GM12891 (cell line): ENCODE results near the gene SAMD4B.

Experiments
- POLR2A ChIP-seq: IDR thresholded peaks from 2 replicates; pipeline ENCODE4 v1.6.1; 2011; ENCODE audit warnings: low read depth, low read length, control low read depth
- POLR2AphosphoS5 ChIP-seq: IDR thresholded peaks from 2 replicates; pipeline ENCODE4 v1.6.1; 2011; ENCODE audit warnings: low read depth, low read length, control low read depth
- SPI1 ChIP-seq: IDR thresholded peaks from 2 replicates; pipeline ENCODE4 v1.6.1; 2011; ENCODE audit warnings: low read depth, low read length, control low read depth

DNA sequence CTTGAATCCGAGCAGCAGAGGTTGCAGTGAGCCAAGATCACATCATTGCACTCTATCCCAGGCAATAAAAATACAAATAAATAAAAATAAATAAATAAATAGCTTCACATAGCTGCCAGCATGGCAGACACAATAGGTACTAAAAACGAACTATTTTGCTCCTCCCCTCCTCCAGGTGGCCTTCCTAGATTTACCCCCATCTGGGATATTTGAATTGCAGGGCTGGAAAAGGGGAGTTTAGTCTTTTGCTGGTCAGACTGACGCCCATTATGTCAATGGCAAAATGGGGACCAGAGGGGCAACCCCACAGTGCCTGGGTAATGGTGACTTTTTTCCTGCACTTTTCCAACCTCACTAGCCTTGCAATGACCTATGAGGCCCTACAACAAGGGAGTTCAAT is 5.7 kb upstream of the SAMD4B start:
- TF ChIP-seq POLR2A, result no peak
- TF ChIP-seq POLR2AphosphoS5, result no peak
- TF ChIP-seq SPI1, result no peak
